ENCODE results near the gene LRRC2. TPM values are rescaled to one million over a fixed set of nuclear protein-coding genes. Genes with fewer than 3 reads are reported as not detected.

LRRC2 gene
- total and polyA plus RNA-seq, 9 of the 15 experiments (the other 6 are each of a cell fraction or from before 2014, with no cell fraction given) = 0.01 to 0.04 (median 0.03) TPM; not detected in 5

GRCh38 chr3:46566040-46566641, at the start of gene LRRC2 (continued):
- TF ChIP-seq CHD7 (IDR thresholded peaks at IDR 0.05; ENCODE audit: low read depth, low read length) = no peak
- no peak for TF ChIP-seq ADNP (tag; IDR thresholded peaks at IDR 0.05)
- peak; percentile 21; the same call in 1 of the 2 replicates for TF ChIP-seq ZBTB7A (IDR thresholded peaks at IDR 0.05; ENCODE audit: borderline replicate concordance, control insufficient read depth, low read depth, low read length)
- no peak for TF ChIP-seq USF2 (CRISPR knock-in tag; IDR thresholded peaks at IDR 0.05)
- no peak for TF ChIP-seq ZFX (CRISPR knock-in tag; IDR thresholded peaks at IDR 0.05)
- no peak for TF ChIP-seq HEY1 (CRISPR knock-in tag; IDR thresholded peaks at IDR 0.05; ENCODE audit: borderline replicate concordance)
- TF ChIP-seq ZHX1 (conservative IDR thresholded peaks at IDR 0.05; ENCODE audit: low read length) = no peak
- TF ChIP-seq UBTF (IDR thresholded peaks at IDR 0.05; ENCODE audit: borderline replicate concordance in 1 of 2, low read depth in 2 of 2, low read length in 2 of 2) = no peak
